ENCODE measurements around the gene LHFPL6.

Gene LHFPL6

DNA sequence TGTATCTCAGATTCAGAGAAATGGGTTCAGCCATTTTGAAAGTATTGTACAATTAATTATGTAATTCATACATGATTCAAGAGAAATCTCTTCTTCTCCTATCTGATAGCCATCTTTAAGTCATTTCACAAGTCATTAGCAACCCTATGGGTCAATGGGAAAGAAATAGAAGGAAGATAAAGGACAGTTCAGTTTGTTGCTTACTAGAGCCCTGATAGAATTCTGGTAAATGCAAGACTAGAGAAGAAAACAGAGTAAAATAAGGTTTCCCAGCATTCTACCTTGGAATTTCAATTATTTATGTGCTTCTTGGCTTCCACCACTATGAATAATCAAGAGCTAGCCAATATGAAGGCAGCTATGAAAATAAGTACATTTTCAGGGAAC is 117.7 kb downstream of the LHFPL6 start:
- Mint-ChIP-seq H3K4me1 (peaks cover 13% of the 10 kb centered on the region), H3K4me3 (no peak overlapping the region), H3K27me3 (ENCODE audit: low read depth, poor library complexity) (no peaks in the 10 kb centered on the region), H3K36me3 (ENCODE audit: low read depth) (no peaks in the 10 kb centered on the region), H3K27ac (no peak overlapping the region), H3K9me3 (no peaks in the 10 kb centered on the region)
- TF ChIP-seq, protein P1, sequence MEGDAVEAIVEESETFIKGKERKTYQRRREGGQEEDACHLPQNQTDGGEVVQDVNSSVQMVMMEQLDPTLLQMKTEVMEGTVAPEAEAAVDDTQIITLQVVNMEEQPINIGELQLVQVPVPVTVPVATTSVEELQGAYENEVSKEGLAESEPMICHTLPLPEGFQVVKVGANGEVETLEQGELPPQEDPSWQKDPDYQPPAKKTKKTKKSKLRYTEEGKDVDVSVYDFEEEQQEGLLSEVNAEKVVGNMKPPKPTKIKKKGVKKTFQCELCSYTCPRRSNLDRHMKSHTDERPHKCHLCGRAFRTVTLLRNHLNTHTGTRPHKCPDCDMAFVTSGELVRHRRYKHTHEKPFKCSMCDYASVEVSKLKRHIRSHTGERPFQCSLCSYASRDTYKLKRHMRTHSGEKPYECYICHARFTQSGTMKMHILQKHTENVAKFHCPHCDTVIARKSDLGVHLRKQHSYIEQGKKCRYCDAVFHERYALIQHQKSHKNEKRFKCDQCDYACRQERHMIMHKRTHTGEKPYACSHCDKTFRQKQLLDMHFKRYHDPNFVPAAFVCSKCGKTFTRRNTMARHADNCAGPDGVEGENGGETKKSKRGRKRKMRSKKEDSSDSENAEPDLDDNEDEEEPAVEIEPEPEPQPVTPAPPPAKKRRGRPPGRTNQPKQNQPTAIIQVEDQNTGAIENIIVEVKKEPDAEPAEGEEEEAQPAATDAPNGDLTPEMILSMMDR (IDR thresholded peaks at IDR 0.05) = no peak
- DNase-seq = no peak

DNA sequence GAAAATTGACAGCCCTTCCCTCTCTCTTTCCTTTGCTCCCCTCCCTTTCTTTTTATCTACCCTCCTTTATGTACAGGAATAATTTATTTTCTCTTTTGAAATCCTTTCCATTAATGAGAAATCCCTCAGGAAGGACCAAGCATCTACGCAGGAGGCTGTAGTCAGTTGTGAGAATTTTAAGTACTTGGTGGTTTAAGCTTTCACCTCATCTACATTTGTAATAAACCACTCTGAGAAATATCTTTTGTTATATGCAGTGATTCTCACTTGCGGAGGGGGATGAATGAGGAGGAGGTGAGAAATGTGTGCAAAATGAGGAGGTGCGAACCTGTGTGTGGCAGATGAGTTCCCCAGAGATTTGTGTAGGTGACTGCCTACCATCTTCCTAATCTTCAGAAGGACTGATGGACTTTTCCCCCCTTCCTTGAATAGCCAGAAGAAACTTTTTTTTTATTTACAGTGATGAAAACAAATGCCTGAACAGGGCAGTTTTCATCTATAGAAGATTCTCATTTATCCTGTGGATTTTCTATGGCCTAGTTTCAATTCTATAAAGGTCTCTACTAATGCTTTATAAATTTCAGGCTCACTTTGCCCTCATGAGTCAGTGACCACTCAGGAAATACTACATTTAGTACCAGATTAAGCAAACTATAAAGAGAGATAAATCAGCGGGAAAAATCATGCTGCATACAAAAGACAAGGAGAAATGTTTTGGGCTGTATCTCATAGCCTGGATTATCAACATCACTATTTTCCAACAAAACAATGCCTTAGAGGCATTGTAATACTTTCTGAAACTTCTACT is 118.3 kb downstream of the LHFPL6 start:
- Mint-ChIP-seq H3K4me1 (peaks cover 13% of the 10 kb centered on the region), H3K36me3 (ENCODE audit: low read depth) (no peaks in the 10 kb centered on the region), H3K4me3 (no peak overlapping the region), H3K27me3 (ENCODE audit: low read depth, poor library complexity) (no peaks in the 10 kb centered on the region), H3K27ac (no peak overlapping the region), H3K9me3 (no peaks in the 10 kb centered on the region)
- no peak for DNase-seq
- TF ChIP-seq, protein P1 (IDR thresholded peaks at IDR 0.05) = no peak

DNA sequence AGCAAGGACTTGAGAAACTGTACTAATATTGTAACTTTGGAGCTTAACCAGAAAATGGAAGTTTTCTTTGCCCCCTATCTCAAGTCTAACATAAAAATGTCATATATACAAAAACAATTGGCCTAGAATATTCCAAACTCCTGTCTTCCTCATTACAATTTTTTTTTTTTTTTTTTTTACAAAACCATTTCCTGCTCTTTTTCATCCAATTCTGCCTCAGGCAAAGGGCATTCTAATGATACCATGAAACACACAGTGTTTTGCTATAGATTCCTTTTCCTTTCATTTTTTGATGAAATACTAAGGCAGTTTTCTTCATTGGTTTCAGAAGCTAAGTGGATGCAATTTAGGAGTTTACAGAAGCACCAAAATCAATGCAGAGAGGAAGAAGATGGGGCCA is 119.7 kb downstream of the LHFPL6 start:
- Mint-ChIP-seq H3K27ac (no peak overlapping the region), H3K9me3 (no peaks in the 10 kb centered on the region), H3K4me3 (no peak overlapping the region), H3K36me3 (ENCODE audit: low read depth) (no peaks in the 10 kb centered on the region), H3K27me3 (ENCODE audit: low read depth, poor library complexity) (no peaks in the 10 kb centered on the region), H3K4me1 (peaks cover 13% of the 10 kb centered on the region)
- TF ChIP-seq, protein P1 (IDR thresholded peaks at IDR 0.05) = no peak
- DNase-seq = no peak

DNA sequence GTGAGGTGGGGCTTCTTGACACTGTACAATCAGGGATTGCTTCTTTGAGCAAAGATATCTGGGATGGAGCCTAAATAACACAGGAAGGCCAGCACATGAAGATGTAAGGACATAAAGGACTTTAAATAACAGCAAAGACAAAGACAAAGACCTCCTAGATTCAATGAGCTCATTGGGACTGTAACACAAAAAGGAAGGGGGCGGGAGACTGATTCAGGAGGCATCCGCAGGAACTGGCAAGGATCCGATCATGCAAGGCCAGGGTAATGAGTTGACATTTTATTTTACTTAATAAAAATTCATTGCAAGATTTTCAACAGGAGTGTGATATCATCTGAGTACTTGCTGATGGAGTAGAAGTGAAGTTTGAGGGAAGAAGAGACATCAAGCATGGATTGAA is 121.5 kb downstream of the LHFPL6 start:
- TF ChIP-seq, protein P1 (IDR thresholded peaks at IDR 0.05) = no peak
- DNase-seq = no peak
- H3K9me3 Mint-ChIP-seq = no peaks in the 10 kb centered on the region
- H3K27me3 Mint-ChIP-seq (ENCODE audit: low read depth, poor library complexity) = no peaks in the 10 kb centered on the region
- H3K36me3 Mint-ChIP-seq (ENCODE audit: low read depth) = no peaks in the 10 kb centered on the region
- no peak overlapping the region for H3K27ac Mint-ChIP-seq
- peaks cover 14% of the 10 kb centered on the region for H3K4me1 Mint-ChIP-seq
- H3K4me3 Mint-ChIP-seq = no peak overlapping the region

DNA sequence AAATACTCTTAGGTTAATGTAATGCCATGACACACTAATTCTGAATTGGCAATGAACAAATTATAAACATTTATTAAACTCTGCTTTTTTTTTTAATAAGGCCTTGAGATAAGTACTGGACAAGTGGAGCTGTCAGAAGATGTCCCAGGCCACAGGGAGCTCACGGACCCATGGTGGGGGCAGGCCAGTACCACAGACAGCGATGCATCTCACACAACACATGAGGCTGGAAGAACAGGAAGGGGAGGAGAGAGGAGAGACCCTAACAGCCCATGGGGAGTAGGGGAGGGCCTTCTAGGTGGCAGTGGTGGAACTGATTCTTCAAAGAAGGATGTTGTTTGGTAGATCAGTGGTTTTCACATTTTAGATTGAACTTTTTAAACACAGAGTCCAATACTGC is 128.4 kb downstream of the LHFPL6 start:
- Mint-ChIP-seq H3K4me3 (no peak overlapping the region), H3K36me3 (ENCODE audit: low read depth) (peaks cover 9% of the 10 kb centered on the region), H3K27me3 (ENCODE audit: low read depth, poor library complexity) (no peaks in the 10 kb centered on the region), H3K4me1 (peaks cover 13% of the 10 kb centered on the region), H3K27ac (no peak overlapping the region), H3K9me3 (peaks cover 5% of the 10 kb centered on the region)
- DNase-seq = no peak
- TF ChIP-seq, protein P1 (IDR thresholded peaks at IDR 0.05) = no peak

DNA sequence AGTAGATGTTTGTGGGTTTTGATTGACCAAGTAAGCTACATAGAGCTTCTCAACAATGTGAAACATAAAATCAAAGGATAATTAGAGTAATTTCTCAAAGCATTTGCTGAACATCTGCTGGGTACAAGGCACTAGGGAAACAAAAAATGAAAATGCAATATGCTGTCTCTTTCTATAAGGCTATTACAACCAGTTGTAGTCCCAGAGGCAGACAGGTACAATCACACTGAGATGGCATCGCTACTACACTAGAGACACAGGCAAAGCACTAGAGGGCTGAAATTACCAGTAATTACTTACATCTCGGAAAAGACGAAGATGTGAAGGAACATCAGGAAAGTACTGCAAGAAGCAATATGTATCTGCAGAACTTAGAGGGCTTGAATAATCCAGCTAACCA is 133.3 kb downstream of the LHFPL6 start:
- no peak for DNase-seq
- peaks cover 9% of the 10 kb centered on the region for H3K36me3 Mint-ChIP-seq (ENCODE audit: low read depth)
- no peak overlapping the region for H3K27ac Mint-ChIP-seq
- H3K9me3 Mint-ChIP-seq = peaks cover 5% of the 10 kb centered on the region
- TF ChIP-seq, protein P1 (IDR thresholded peaks at IDR 0.05) = no peak
- H3K4me3 Mint-ChIP-seq = no peak overlapping the region
- peaks cover 3% of the 10 kb centered on the region for H3K4me1 Mint-ChIP-seq
- H3K27me3 Mint-ChIP-seq (ENCODE audit: low read depth, poor library complexity) = no peaks in the 10 kb centered on the region
